ENCODE results near the gene KCNJ14. TPM values are rescaled to one million over a fixed set of nuclear protein-coding genes. Genes with fewer than 3 reads are reported as not detected.
"Not testable (repeated sequence)": the region's sequence is repeated elsewhere in the genome, so short reads cannot be mapped to it uniquely, and the experiment has no call there.

The KCNJ14 gene
- polyA plus RNA-seq, 1 donor from 2014 or later: 1.1 TPM

DNA sequence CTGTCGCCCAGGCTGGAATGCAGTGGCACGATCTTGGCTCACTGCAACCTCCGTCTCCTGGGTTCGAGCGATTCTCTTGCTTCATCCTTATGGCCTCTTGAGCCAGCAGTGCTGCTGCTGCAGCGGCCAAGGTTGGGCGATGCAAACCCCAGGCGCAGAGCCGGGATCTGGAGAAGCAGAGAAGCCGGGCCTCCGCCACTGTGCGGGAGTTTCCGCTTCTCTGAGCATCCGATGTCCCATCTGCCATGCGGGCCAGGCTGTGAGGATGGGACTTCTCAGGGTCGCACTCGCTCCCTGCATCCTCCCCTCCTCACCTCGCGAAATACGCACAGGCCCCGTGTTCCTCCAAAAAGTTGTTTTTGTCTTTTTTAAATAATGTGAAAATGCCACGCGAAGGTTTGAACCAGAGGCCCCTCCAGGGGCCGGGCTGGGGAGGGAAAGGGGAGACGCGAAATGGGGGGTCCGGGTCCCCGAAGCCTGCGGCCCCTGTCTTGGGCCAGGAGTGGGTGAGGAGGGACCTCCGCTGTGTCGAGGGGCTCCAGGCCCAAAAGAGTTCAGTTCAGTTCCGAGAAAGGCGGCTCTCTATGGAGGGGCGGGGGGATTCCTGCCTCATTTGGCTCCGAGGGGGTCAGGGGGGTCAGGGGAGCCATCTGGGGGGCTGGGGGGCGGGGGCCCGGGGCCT lies 29.7 kb downstream of the KCNJ14 start:
- Histone ChIP-seq H4K20me1 (ENCODE audit: insufficient read depth) (no peaks in the 10 kb centered on the region), H3K27me3 (ENCODE audit: insufficient read depth, low read depth, low read length) (no peaks in the 10 kb centered on the region), H3K9ac (ENCODE audit: low read length) (no peak overlapping the region), H3K27ac (ENCODE audit: low read length) (no peak overlapping the region), H3K36me3 (ENCODE audit: insufficient read depth, low read length) (no peaks in the 10 kb centered on the region), H3K9me2 (ENCODE audit: insufficient read depth, low read length) (no peaks in the 10 kb centered on the region), H3K9me3 (ENCODE audit: low read length) (no peaks in the 10 kb centered on the region), H3K4me2 (ENCODE audit: low read length) (no peak overlapping the region), H3F3A (ENCODE audit: insufficient read depth, low read length, poor library complexity, severe bottlenecking) (no peaks in the 10 kb centered on the region), H3K79me2 (replicated peaks; ENCODE audit: insufficient read depth, low read length) (no peaks in the 10 kb centered on the region), H3K4me3 (ENCODE audit: low read length) (no peak overlapping the region), H2AFZ (ENCODE audit: low read depth, low read length) (no peak overlapping the region)
- no peak for TF ChIP-seq EZH2 (IDR thresholded peaks at IDR 0.05; ENCODE audit: borderline replicate concordance, insufficient read depth, low read length, poor library complexity, severe bottlenecking)
- TF ChIP-seq TAF1 (IDR thresholded peaks at IDR 0.05; ENCODE audit: low read depth): no peak
- no peak for TF ChIP-seq MXI1 (conservative IDR thresholded peaks at IDR 0.05; ENCODE audit: poor library complexity, severe bottlenecking)
- TF ChIP-seq POLR2AphosphoS5 (IDR thresholded peaks at IDR 0.05): no peak
- TF ChIP-seq RAD21 (conservative IDR thresholded peaks at IDR 0.05): no peak
- no peak for TF ChIP-seq EP300 (conservative IDR thresholded peaks at IDR 0.05; ENCODE audit: poor library complexity, severe bottlenecking)
- TF ChIP-seq SMC3 (conservative IDR thresholded peaks at IDR 0.05; ENCODE audit: poor library complexity): no peak
- TF ChIP-seq, protein P1, sequence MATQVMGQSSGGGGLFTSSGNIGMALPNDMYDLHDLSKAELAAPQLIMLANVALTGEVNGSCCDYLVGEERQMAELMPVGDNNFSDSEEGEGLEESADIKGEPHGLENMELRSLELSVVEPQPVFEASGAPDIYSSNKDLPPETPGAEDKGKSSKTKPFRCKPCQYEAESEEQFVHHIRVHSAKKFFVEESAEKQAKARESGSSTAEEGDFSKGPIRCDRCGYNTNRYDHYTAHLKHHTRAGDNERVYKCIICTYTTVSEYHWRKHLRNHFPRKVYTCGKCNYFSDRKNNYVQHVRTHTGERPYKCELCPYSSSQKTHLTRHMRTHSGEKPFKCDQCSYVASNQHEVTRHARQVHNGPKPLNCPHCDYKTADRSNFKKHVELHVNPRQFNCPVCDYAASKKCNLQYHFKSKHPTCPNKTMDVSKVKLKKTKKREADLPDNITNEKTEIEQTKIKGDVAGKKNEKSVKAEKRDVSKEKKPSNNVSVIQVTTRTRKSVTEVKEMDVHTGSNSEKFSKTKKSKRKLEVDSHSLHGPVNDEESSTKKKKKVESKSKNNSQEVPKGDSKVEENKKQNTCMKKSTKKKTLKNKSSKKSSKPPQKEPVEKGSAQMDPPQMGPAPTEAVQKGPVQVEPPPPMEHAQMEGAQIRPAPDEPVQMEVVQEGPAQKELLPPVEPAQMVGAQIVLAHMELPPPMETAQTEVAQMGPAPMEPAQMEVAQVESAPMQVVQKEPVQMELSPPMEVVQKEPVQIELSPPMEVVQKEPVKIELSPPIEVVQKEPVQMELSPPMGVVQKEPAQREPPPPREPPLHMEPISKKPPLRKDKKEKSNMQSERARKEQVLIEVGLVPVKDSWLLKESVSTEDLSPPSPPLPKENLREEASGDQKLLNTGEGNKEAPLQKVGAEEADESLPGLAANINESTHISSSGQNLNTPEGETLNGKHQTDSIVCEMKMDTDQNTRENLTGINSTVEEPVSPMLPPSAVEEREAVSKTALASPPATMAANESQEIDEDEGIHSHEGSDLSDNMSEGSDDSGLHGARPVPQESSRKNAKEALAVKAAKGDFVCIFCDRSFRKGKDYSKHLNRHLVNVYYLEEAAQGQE (IDR thresholded peaks at IDR 0.05; ENCODE audit: borderline replicate concordance): no peak
- TF ChIP-seq, protein P2, sequence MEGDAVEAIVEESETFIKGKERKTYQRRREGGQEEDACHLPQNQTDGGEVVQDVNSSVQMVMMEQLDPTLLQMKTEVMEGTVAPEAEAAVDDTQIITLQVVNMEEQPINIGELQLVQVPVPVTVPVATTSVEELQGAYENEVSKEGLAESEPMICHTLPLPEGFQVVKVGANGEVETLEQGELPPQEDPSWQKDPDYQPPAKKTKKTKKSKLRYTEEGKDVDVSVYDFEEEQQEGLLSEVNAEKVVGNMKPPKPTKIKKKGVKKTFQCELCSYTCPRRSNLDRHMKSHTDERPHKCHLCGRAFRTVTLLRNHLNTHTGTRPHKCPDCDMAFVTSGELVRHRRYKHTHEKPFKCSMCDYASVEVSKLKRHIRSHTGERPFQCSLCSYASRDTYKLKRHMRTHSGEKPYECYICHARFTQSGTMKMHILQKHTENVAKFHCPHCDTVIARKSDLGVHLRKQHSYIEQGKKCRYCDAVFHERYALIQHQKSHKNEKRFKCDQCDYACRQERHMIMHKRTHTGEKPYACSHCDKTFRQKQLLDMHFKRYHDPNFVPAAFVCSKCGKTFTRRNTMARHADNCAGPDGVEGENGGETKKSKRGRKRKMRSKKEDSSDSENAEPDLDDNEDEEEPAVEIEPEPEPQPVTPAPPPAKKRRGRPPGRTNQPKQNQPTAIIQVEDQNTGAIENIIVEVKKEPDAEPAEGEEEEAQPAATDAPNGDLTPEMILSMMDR (IDR thresholded peaks at IDR 0.05; ENCODE audit: poor library complexity, severe bottlenecking): no peak

DNA sequence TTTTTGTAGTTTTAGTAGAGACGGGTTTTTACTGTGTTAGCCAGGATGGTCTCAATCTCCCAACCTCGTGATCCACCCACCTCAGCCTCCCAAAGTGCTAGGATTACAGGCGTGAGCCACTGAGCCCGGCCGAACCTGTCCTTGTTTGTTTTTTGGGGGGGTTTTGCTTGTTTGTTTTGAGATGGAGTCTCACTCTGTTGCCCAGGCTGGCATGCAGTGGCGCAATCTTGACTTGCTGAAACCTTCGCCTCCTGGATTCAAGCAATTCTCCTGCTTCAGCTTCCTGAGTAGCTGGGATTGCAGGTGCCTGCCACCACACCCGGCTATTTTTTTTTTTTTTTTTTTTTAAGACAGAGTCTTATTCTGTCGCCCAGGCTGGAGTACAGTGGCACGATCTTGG lies 31.3 kb downstream of the KCNJ14 start:
- not testable (repeated sequence) for H3K9me2 ChIP-seq (ENCODE audit: insufficient read depth, low read length); H3K4me3 ChIP-seq (ENCODE audit: low read length); H3K9ac ChIP-seq (ENCODE audit: low read length); H3K9me3 ChIP-seq (ENCODE audit: low read length); H4K20me1 ChIP-seq (ENCODE audit: insufficient read depth); H3K27me3 ChIP-seq (ENCODE audit: insufficient read depth, low read depth, low read length); H3K27ac ChIP-seq (ENCODE audit: low read length); H3K4me2 ChIP-seq (ENCODE audit: low read length); H3K79me2 ChIP-seq (replicated peaks; ENCODE audit: insufficient read depth, low read length); H2AFZ ChIP-seq (ENCODE audit: low read depth, low read length); H3K36me3 ChIP-seq (ENCODE audit: insufficient read depth, low read length); H3F3A ChIP-seq (ENCODE audit: insufficient read depth, low read length, poor library complexity, severe bottlenecking)
